ENCODE data around the gene ARIH2. TPM values are rescaled to one million over a fixed set of nuclear protein-coding genes. Genes with fewer than 3 reads are reported as not detected.

ARIH2 gene
- polyA plus RNA-seq, 4 donors = 57.0 to 99.7 (median 78.8) TPM

DNA sequence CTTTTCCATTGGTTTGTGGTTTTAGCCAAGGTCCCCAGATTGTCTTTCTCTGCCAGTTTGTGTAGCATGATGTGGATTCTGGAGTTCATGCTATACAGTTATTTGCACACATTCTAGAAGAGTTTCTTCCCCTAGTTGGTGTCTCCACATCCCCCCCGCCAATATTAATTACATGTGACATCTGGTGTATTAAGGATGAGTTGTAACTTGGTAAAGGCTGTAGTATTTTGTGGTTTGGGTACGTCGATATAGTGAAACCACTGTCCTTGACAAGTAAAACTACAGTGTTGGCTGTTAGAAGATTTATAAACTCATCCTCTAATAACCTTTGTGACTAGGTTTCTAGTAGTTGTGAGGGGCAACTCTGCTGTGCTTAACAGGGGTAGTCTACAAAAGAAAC is 47.7 kb downstream of the ARIH2 start:
- DNase-seq (ENCODE audit: low read depth in 4 of 4, low spot score in 2 of 4) = no peak

DNA sequence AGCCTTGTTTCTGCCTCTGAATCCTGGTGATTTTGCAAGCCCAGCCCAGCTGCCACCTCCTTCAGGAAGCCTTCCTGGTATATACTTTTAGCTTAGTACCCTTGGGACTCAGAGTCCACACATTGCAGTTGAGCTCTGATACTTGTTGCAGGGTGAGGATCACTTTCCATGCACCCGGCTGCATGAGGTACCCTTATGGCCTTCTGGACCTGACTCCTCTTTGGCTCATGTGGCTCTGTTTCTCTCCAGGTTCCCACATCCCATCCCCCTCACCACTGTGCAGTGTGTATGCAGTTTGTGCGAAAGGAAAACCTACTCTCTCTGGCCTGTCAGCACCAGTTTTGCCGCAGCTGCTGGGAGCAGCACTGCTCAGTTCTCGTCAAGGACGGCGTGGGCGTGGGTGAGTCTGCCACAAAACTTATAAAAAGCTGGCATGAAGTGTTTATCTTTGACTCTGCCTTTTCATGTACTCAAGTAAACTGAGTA is 48.3 kb downstream of the ARIH2 start:
- no peak for DNase-seq (ENCODE audit: low read depth in 4 of 4, low spot score in 2 of 4)

DNA sequence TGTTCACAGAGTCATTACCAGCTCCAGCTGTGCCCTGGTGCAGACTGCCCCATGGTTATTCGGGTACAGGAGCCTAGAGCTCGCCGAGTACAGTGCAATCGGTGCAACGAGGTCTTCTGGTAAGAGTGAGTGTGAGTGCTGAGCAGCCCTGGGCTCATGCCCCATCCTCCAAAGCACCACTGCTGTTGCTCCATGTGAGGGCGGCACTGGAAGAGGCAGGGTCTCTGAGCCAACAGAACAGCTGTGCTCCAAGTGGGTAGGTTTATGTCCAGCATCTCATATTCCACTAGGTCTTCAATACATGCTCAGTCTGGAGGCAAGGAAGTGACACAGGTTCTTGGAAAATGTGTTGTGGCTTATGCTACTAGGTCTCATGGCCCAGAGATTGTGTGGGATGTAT is 51.9 kb downstream of the ARIH2 start:
- DNase-seq (ENCODE audit: low read depth in 4 of 4, low spot score in 2 of 4) = no peak

- DNase-seq (ENCODE audit: low read depth in 4 of 4, low spot score in 2 of 4) = no peak
These were observed 55.6 kb downstream of the ARIH2 start for GRCh38 chr3:48974076-48974864.

DNA sequence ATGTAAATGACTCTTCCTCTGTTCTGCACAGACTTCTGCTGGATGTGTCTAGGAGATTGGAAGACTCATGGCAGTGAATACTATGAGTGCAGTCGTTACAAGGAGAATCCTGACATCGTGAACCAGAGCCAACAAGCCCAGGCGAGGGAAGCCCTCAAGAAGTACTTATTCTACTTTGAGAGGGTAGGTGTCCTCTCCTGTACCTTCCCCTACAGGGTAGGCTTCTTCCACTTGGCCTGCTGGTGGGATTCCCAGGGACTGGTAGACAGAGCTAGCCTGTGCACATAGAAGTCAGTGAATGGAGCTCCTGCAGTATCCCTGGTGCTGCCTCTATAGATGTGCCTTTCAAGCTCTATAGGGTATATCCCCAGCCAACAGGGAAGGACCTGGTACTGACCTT is 60.8 kb downstream of the ARIH2 start:
- no peak for DNase-seq (ENCODE audit: low read depth in 4 of 4, low spot score in 2 of 4)

GRCh38 chr3:48980295-48980694 is 61.7 kb downstream of the ARIH2 start:
- DNase-seq (ENCODE audit: low read depth in 4 of 4, low spot score in 2 of 4) = no peak

DNA sequence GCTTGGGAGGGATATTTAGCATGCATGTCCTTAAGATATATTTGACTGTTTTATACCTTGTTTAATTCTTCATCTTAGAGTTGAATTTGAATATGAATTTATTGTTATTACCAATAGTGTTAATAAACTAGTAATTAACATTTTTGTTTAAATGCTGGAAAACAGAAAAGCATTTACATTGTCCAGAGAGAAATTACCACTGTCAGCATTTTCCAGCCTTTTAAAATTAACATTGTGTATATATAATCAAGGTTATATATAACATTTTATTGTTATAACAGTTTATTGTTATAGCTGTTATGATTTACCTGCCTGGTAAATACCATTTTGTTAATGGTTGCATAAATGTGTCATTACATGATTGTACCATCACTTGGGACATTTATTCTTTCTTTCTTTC is 63.4 kb downstream of the ARIH2 start:
- DNase-seq (ENCODE audit: low read depth in 4 of 4, low spot score in 2 of 4) = no peak

DNA sequence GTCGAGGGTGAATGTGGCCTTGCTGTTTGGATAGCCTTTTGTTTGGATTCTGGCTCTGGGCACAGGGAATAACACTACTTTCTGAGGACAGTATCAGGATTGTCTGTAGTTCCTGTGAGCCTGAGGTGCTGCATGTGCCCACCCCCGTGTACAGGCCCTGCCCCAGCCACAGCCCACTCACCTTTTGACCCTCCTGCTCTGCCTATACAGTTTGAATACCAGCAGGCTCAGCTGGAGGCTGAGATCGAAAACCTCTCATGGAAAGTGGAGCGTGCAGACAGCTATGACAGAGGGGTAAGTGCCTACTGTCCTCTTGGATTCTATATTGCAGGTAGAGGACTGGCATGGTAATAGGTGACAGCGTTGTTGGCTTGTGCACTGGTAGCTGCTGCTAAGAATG is 64.0 kb downstream of the ARIH2 start:
- no peak for DNase-seq (ENCODE audit: low read depth in 4 of 4, low spot score in 2 of 4)

GRCh38 chr3:48983096-48983495 is 64.5 kb downstream of the ARIH2 start:
- DNase-seq (ENCODE audit: low read depth in 4 of 4, low spot score in 2 of 4) = no peak

GRCh38 chr3:48984663-48985062 is 66.0 kb downstream of the ARIH2 start:
- DNase-seq (ENCODE audit: low read depth in 4 of 4, low spot score in 2 of 4) = no peak

GRCh38 chr3:48985831-48986376 is 67.3 kb downstream of the ARIH2 start:
- DNase-seq (ENCODE audit: low read depth in 4 of 4, low spot score in 2 of 4) = no peak

DNA sequence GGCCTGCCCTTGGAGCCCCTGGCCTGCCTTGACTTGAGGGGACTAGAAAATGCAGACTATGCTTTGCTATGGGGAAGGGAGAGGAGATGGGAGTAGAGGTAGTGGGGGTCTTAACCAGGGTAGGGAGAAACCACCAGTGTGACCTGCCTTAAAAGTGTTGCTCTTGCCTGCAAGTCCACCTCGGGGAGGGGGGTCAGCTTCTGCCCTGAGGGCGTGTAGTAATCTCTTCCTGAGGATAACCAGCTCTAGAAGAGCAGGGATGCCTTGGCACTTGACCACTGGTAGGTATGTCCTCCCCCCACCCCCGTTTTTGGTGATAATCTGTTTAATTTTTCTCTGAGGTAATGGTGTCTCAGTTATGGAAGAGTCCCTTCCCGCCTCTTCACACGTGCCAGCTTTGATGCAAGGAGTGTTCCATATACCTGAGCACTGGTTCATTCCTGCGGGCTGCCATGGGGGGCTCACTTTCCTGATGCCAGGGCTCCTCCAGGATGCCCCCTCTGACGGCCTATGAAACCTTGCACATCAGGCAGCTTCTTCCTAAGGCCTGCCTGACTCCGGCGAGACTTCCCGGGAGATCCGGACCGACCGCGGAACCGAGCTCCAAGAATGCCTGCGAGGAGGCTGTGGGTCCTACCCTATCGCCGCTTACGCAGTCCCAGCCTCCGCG is 70.6 kb downstream of the ARIH2 start:
- no peak for DNase-seq (ENCODE audit: low read depth in 4 of 4, low spot score in 2 of 4)

GRCh38 chr3:48989796-48990635 is 71.4 kb downstream of the ARIH2 start, which contains the start of gene P4HTM:
Gene P4HTM, plus strand, starts transcription at chr3:48990241. Its CDS starts 16 bp downstream, at chr3:48990257.
- peak in 2 of 4 donors; percentile 81 to 85 for DNase-seq (ENCODE audit: low read depth in 4 of 4, low spot score in 2 of 4)

GRCh38 chr3:48990636-48991469 is 72.2 kb downstream of the ARIH2 start:
- no peak for DNase-seq (ENCODE audit: low read depth in 4 of 4, low spot score in 2 of 4)

GRCh38 chr3:48991851-48992545 is 73.4 kb downstream of the ARIH2 start:
- DNase-seq (ENCODE audit: low read depth in 4 of 4, low spot score in 2 of 4) = no peak

DNA sequence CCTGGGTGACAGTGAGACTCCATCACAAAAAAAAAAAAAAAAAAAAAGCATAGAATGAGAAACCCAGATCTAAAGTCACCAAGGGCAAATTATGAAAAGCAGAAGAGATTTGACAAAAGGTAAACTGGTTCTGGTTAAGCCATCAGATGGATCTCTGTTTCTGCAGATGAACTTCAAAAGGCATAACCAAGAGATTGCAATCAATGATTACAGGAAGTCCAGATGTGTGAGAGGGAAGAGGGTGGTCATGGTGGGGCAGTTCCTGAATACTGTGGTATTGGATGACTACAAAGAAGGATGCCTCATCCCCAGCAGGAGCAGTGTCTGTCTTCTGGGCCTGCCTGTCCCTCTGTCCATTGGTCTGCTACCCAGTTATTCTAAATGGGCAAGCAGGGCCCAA is 75.2 kb downstream of the ARIH2 start:
- DNase-seq (ENCODE audit: low read depth in 4 of 4, low spot score in 2 of 4) = no peak

DNA sequence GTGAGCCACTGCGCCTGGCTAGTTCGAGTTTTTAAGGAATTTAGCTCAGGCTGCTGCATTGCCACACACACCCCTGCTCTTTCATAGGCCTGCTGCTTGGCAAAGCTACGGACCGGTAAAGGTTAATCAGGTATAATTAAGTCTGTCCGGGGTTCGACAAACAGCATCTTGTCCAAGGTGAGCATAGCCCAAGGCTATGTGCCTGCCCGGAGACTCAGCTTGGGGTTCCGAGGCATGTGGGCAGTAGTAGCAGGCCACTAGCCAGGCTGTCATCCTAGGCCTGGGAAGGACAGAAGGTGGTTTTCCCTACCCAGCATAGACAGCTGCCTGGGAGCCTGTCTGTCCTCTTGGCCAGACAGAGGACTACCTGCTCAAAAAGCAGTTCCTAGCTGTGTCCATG is 78.0 kb downstream of the ARIH2 start:
- no peak for DNase-seq (ENCODE audit: low read depth in 4 of 4, low spot score in 2 of 4)

DNA sequence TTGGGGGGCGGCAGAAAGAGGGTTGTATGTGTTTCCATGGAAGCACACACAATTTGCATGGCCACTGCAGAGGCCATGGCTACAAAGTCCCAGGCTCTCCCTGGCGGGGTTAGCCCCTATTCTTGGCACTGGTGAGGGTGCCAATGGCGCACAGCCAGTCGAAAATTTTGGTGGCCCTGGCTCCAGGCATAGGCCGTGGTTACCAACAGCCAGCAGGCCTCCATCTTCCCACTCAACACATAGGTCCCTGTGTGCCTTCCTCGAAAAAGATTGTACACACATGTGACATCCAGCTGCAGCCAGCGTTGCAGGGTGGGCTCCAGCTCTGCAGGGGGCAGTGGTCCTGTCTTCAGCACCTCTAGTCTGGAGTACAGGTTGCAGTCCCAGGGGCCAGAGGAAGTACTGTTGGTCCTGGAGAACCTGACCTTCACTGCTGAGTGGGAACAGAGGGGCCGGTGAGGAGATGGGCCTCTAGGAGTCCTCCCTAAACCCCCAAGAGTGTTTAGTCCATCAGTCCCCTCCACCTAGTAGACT is 78.5 kb downstream of the ARIH2 start:
- DNase-seq (ENCODE audit: low read depth in 4 of 4, low spot score in 2 of 4) = no peak

All from left renal cortex interstitium (tissue), 4 donors.